GM18505 (cell line): ENCODE data around the gene KCNMB1.

Experiments used
- ATAC-seq: cut with Tn5 transposase; IDR thresholded peaks from one replicate; pipeline ENCODE4 v1.9.1; 2021; ENCODE audit not compliant: unreplicated experiment
- POLR2A ChIP-seq: IDR thresholded peaks from 4 replicates; pipeline ENCODE4 v1.6.1; 2011; ENCODE audit warnings: borderline replicate concordance; ENCODE audit not compliant: insufficient read depth, insufficient read length; ENCODE audit errors: extremely low read depth

KCNMB1 gene

DNA sequence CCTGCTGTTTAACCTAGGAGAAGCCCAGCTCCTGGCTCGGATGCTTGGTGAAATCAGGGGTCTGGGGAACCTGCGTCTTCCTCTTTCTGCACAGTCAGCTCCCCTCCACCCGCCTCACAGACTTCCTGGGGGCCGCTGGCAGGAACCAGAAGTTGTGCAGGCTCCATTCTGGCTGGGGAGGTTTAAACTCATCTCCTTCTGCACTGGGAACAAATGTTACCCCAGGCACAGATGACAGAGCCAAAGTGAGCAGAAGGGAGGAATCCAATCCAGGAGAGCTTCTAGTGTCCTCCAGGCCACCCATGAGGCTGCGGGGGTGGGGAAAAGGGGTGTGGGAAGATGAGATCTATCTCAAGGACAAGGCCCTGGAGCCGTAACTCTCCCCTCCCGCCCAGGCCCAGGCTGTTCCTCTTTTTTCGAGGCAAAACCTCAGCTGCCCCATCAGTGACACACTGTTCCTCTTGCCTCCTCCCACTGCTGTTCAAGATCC lies 31.2 kb downstream of the KCNMB1 start:
- TF ChIP-seq POLR2A: no peak
- ATAC-seq: no peak

DNA sequence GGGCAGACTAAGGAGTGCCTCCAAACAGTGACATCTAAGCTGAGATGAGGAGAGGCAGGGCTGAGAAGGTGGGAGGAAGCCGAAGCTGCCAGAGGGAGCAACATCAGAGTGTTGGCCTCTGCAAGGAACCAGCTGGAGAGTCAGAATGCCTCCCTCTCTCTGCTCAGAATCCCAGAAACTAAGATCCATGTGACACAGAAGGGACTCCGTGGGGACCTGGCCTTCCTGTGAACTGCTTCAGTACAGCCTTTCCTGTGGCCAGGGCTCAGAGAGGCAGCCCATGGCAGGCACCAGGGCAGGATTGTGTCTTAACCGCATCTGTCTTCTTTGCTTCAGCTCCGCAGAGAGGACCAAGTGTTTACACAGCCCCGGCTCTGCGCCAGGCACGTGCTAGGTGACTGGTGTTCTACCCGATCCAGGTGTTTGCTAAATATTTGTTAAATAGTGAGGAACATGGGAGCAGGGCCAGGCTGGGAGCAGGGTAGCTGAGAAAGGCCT lies 33.5 kb downstream of the KCNMB1 start:
- no peak for ATAC-seq
- TF ChIP-seq POLR2A: no peak

DNA sequence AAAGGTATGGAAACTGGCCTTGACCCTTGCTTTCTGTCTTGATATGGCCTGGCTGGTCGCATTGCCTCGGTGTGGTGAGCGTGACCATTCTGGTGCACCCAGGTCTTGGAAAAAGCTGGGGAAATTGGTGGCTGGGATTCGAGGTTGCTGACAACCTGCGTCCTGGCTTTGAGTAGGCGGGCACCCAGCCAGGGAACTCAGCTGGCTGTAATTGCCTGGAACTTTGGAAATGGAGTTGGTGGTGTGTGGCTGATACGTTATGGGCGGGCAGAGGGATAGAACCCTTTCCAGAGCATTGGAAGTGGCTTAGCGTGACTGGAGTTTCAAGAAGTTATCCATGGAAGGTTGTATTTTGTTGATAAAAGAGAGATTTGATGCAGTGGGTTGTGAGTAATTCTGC lies 35.2 kb downstream of the KCNMB1 start:
- ATAC-seq: no peak
- no peak for TF ChIP-seq POLR2A

DNA sequence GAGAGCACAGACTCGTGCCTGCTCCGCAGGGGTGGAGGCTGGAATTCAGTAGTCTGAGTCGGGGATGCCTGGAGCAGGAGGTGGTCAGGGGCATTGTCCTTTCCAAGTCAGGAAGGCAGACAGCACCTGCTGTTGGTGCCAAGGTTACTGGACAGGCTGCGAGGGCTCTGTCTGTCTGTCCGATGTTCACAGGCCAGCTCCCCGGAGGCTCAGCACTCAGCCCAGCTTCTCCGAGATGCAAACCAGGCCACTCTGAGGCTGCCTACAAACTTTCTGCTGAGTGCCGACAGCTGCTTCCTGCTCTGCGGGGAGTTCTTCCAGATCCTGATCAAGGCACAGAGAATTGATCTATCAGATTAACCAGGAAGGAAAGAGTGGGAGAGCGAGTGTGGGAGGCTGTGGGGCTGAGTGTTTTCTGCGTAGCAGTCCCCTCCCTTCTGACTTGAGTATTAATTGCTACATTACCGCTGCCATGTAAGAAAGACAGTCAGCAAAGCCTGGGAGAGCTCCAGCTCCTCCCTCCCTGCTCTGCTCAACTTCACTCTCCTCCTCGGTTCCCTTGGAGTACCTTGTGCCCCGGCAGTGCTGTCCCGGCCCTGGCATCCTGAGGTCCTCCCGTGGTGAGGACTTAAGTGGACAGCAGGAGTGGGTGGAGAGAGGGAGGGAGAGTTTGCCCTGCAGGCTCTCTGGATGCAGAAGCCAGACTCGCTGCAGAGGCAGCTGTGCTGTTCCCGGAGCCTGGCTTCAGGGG lies 36.0 kb downstream of the KCNMB1 start:
- TF ChIP-seq POLR2A: no peak
- ATAC-seq: no peak

DNA sequence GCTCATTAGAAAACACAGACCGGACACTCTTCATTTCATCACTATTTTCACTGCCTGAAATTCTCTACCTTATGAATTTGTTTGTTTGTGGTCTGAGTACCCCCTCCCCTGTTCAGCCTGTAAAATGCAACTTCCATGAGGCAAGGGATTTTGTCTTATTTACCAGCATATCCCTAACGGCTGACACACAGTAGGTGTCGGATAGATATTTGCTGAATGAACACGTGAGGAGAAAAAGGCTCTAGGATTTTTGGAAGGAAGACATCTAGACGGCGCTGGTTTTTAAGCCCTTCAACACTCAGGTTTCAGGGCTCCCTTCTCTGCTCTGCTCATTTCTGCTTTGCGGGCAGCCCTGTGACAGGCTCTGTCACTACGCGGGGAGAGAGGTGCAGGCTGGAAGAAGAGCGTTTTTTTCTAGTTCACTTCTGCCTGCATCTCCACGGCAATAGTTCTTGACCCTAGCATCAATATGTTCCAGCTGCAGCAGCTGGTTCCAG lies 41.0 kb downstream of the KCNMB1 start:
- no peak for TF ChIP-seq POLR2A
- no peak for ATAC-seq

DNA sequence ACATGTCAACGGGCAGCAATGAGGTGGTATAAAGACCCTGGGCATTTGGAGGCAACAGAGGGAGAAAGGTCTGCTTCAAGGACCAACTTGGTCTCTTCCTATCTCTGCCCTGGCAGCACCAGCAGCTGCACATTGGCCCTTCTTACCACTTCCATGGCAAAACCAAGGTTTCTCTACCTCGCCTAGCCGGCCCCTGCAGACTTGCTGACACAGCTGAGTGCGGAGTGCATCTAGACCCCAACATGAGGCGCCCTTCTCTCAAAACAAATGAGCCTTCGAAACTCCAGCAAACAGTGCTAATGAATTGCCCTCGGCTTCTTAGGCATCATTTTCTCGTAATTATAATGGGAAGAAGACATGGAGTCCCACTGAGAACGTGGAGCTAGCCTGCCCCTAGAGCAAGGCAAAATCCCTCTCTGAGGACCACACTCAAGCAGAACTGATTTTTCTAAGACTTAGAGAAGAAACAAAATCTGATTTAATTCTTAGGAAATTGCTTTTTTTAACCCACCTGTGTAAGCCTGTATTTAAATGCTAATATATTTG lies 42.1 kb downstream of the KCNMB1 start:
- no peak for TF ChIP-seq POLR2A

DNA sequence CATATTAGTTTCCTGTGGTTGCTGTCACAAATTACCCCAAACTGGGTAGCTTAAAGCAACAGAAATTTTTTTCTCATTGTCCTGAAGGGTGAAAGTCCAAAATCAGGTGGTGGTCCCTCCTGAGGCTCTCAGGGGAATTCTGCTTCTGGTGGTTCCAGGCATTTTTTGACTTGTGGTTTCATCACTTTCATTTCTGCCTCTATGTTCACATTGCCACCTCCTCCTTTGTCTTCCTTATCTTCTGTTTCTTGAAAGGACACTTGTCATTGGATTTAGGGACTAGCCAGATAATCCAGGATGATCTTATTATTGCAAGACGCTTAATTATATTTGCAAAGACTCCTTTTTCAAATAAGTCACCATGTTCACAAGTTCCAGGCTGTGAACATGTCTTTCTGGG lies 43.2 kb downstream of the KCNMB1 start:
- no peak for TF ChIP-seq POLR2A
- ATAC-seq: no peak

More for the DNA sequence above, 42.1 kb downstream of the KCNMB1 start:
- no peak for ATAC-seq

DNA sequence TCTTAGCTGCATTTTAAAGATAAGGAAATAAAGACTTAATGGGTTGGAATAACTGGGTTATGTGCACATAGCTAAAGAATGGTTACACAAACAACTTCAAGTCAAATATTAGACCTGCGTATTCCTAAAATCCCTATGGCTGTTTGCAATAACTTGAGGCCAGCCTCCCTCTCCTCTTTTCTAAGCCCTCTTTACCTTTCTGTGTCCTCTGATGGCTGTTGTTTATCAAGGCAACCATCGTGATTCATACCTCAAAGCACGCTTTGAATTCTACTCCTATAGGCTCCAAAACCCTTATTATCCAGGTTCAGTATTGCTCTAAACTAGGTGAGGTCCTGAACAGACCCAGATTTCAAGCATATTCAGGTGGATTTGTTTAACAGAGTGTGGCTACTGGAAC lies 46.0 kb downstream of the KCNMB1 start:
- TF ChIP-seq POLR2A: no peak
- ATAC-seq: no peak

DNA sequence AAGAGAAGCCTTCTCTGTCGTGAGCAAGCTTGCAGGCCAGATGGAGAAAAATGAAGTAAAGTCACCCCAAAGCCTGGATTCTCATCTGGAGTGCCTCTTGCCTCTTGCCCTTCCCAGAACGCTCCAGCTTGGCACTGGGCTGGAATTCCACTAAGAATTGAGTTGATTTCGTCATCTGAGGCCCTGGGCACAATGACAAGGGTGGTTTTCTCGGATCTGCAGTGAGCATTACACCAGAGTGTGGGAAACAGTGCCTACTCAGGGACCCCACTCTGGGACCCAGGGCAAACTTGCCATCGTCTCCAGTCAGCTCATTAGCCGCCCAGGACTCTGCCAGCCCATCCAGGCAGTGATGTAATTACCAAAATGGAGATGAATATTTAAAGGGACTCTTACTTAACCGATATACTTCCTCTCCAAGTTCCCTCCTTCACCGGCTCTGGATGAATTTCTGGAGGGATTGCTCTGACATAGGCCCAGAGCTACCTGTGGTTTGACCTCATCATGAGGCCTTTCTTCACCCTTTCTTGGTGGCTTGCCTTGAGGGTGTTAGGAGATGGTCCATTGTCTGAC lies 46.9 kb downstream of the KCNMB1 start:
- ATAC-seq: no peak
- no peak for TF ChIP-seq POLR2A

DNA sequence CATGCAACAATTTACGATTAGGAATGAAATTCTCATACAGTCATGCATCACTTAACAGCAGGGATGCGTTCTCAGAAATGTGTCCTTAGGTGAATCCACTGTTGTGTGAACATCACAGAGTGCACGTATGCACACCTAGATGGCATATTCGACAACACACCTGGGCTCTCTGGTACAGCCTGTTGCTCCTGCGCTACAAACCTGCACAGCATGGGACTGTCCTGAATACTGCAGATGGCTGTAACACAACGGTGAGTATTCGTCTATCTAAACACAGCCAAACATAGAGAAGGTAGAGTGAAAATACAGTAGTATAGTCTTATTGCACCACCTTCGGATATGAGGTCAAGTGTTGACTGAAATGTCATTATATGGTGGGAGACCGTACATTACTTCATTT lies 47.6 kb downstream of the KCNMB1 start:
- ATAC-seq: no peak
- TF ChIP-seq POLR2A: no peak

DNA sequence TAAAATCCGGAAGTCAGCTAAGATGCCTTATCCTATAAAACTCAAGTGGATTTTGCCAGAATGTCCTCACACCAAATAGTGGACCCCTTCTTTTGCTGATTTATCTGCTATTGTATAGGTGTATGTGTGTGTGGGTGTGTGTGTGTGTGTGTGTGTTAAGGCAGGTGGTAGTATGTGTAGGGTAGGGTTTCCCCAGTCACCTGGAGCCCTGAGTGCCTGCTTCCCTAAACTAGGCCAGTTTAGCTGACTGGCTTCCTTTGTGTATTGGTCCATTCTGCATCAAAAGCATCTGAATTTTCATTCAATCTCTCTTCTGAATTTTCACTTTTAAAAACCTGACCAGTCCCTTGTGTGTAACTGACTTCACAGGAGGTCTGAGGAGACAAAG lies 49.4 kb downstream of the KCNMB1 start:
- no peak for TF ChIP-seq POLR2A
- no peak for ATAC-seq

DNA sequence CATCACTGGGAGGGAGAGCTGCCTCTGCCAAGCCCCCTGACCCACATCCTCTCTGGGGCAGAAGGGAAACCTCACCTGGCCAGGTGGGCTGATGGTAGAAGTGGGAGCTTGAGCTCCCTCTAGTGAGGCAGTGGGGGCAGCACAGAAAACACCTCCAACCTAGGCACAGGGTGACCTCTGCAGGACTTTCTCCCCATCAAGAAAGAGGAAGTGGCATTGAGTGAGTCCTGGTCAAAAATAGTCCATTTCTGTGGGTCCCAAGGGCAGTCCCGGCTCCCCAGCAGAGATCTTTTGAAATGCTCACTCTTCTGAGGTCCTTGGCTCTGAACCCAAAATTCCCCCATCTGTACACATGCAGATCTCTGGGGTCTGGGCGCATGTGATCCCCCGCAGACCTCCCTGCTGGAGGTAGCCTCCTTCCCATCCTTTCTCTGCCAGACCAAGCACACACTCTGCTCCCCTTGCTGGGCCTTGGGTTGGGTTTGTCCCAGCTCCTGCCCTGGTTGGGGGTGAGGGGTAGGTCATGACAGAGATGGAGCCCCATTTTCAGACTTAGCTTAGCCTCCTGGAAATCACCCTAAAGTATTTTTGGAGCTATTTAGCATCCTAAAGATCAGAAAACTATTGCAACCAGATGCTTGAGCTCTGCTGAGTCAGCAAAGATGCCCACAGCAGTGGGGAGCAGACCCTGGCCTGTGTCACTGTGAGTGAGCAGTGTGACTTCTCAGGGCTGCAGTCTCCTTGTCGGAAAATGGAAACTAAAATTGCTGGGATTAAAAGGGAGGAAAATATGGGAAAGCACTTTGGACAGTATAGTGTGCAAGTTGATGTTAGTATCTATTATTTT lies 50.0 kb downstream of the KCNMB1 start:
- peak; percentile 90 for ATAC-seq
- no peak for TF ChIP-seq POLR2A

DNA sequence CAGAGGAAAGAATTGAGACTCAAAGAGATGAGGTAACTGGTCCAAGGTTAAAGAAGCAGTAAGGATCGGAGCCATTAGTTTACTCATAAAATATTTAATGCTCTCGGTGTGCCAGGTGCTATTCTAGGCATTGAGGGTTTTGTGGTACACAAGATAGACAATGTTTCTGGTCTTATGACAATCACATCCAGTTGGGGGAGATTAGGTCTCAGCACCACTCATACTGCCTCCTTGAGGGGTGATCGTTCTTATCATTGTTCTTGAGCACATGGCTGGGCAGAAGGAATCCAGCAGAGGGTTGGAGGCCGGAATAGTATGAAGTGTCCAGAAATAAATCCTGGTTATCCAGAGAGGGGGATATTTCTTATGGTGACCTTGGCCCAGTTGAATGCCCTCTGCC lies 50.9 kb downstream of the KCNMB1 start:
- no peak for TF ChIP-seq POLR2A
- ATAC-seq: no peak

DNA sequence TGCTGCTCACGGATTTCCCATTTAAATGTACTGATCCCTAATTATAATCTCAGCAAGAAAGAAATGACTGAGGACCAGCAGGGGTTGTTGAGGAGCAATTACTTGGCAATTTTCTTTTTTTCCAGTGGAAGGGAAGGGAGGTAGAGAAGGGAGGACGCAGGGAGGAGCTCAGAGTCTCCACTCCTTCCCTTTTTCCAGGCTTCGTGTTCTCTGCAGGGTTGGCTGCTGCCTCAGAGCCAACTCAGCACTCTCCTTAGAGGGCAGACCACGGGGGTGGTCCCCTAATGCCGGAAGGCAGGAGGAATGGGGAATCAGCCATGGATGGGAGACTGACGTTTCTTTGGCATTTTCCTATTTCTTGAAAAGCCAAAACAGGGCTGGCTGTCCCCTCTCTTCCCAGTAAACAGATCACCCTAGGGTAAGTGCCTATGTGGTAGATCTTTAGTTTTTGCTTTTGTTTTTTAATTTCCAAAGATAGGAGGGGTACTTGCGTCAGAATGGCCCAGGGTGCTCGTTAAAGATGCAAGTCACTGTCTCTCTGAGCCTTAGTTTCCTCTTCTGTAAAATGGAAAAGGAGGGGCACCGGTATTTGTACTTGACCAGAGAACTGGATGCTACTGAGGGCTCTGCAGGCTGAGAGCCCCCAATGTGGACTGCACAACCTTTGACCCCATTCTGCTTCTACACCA lies 52.0 kb downstream of the KCNMB1 start:
- no peak for TF ChIP-seq POLR2A
- no peak for ATAC-seq
